ENCODE data around the gene HNRNPUL1.
"Not testable (repeated sequence)": the region's sequence is repeated elsewhere in the genome, so short reads cannot be mapped to it uniquely, and the experiment has no call there.

The HNRNPUL1 gene

DNA sequence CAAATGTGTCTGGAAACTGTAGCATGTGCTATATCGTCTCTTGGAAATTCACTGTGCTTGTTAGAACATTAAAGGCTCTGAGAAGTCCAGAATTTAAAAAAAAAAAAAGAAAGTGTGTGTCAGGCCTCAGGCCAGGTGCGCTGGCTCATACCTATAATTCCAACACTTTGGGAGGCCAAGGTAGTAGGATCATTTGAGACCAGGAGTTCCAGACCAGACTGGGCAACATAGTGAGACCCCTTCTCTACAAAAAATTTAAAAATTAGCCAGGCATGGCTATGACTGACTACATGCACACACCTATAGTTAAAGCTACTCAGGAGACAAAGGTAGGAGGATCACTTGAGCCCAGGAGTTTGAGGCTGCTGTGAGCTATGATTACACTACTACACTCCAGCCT lies 4.9 kb downstream of the HNRNPUL1 start:
- no peak for DNase-seq (ENCODE audit: low read depth in 1 of 2, low spot score in 1 of 2)
- no peak for TF ChIP-seq JUND (IDR thresholded peaks at IDR 0.05; ENCODE audit: low read depth)
- in situ Hi-C loops (cut with HindIII; ENCODE audit: low pct_unique_long_range_greater_than_20kb, low sequenced_read_pairs): no loop called here

DNA sequence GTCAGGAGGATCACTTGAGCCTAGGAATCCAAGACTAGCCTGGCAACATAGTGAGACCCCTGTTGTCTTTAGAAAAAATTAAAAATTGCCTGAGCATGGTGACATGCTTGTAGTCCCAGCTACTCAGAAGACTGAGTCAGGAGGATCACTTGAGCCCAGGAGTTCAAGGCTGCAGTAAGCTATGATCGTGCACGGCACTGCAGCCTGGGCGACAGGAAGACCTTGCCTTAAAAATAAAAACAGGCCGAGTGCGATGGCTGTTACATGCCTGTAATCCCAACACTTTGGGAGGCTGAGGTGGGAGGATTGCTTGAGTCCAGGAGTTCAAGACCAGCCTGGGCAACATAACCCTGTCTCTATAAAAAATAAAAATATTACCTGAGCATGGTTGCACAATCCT lies 5.4 kb downstream of the HNRNPUL1 start:
- in situ Hi-C loops (cut with HindIII; ENCODE audit: low pct_unique_long_range_greater_than_20kb, low sequenced_read_pairs): no loop called here
- TF ChIP-seq JUND (IDR thresholded peaks at IDR 0.05; ENCODE audit: low read depth): no peak
- no peak for DNase-seq (ENCODE audit: low read depth in 1 of 2, low spot score in 1 of 2)

DNA sequence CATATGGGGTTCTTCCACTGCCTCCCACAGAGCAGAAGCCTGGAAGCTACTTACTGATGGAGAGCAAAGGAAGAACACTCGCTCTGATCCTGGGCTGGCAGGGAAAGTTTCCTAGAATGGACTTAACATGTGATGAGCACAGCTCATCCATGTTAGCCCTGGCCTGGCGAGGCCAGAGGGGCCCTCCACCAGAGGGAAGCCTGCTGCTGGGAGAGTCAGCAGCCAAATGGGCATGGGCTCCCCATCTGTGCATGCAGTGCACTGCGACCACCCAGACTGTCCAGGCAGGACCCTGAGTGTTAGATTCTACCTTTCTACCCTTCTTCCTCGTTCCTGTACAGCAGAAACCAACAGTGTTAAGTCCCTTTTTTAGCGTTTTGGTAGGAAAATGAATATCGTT lies 8.9 kb downstream of the HNRNPUL1 start:
- no peak for TF ChIP-seq JUND (IDR thresholded peaks at IDR 0.05; ENCODE audit: low read depth)
- no peak for DNase-seq (ENCODE audit: low read depth in 1 of 2, low spot score in 1 of 2)
- in situ Hi-C loops (cut with HindIII; ENCODE audit: low pct_unique_long_range_greater_than_20kb, low sequenced_read_pairs): no loop called here

DNA sequence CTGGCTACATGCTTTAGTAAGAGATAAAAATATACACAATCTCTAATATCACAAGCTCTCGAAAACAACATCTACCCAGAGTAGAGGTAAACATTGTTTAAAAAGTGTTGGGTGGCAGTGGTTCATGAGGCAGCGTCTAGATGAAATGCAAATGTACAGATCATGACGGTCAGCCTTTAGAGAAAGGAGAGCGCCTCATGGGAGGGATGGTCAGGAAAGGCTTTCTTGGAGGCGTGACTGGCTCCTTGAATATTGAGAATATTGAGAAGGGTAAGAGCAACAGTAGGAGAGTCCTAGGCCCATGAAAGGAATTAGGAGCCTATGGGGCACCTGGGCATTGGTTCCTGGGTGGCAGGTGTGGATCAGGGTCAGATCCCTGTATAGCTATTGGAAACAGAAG lies 10.6 kb downstream of the HNRNPUL1 start:
- in situ Hi-C loops (cut with HindIII; ENCODE audit: low pct_unique_long_range_greater_than_20kb, low sequenced_read_pairs): no loop called here
- TF ChIP-seq JUND (IDR thresholded peaks at IDR 0.05; ENCODE audit: low read depth): no peak

DNA sequence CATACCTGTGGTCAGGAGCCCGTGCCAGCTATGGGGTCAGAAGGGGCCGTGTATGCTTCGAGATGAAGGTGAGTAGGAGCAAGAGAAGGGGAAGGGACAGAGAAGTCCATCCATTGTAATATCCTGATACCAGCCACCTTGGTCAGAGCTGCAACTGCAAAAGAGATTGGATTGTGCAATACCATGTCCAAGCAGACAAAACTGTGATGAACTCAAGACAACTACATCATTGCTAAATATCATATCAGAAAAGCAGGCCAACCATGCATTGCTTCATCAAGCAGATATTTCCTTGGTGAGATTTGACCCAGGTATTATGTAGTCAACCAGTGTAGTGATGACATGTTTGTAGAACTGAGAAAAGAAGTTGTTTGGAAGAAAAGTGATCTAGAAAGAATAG lies 12.1 kb downstream of the HNRNPUL1 start:
- TF ChIP-seq JUND (IDR thresholded peaks at IDR 0.05; ENCODE audit: low read depth): no peak
- in situ Hi-C loops (cut with HindIII; ENCODE audit: low pct_unique_long_range_greater_than_20kb, low sequenced_read_pairs): no loop called here
- no peak for DNase-seq (ENCODE audit: low read depth in 1 of 2, low spot score in 1 of 2)

More for the DNA sequence above, 10.6 kb downstream of the HNRNPUL1 start:
- DNase-seq (ENCODE audit: low read depth in 1 of 2, low spot score in 1 of 2): no peak

DNA sequence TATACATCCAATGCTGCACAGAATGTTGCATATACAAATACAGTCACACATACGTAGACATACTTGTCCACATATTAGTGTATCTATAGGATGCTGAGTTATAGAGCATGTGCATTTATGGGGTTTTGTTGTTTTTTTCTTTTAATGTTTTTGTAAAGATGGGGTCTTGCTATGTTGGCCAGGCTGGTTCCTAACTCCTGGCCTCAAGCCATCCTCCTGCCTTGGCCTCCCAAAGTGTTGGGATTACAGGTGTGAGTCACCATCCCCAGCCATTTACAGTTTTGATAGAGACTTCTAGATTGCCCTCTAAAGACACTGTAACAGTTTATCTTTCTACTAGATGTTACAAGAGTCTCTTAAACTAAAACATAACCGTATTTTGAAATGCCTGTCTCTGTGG lies 14.3 kb downstream of the HNRNPUL1 start:
- DNase-seq (ENCODE audit: low read depth in 1 of 2, low spot score in 1 of 2): no peak
- no peak for TF ChIP-seq JUND (IDR thresholded peaks at IDR 0.05; ENCODE audit: low read depth)
- in situ Hi-C loops (cut with HindIII; ENCODE audit: low pct_unique_long_range_greater_than_20kb, low sequenced_read_pairs): no loop called here

DNA sequence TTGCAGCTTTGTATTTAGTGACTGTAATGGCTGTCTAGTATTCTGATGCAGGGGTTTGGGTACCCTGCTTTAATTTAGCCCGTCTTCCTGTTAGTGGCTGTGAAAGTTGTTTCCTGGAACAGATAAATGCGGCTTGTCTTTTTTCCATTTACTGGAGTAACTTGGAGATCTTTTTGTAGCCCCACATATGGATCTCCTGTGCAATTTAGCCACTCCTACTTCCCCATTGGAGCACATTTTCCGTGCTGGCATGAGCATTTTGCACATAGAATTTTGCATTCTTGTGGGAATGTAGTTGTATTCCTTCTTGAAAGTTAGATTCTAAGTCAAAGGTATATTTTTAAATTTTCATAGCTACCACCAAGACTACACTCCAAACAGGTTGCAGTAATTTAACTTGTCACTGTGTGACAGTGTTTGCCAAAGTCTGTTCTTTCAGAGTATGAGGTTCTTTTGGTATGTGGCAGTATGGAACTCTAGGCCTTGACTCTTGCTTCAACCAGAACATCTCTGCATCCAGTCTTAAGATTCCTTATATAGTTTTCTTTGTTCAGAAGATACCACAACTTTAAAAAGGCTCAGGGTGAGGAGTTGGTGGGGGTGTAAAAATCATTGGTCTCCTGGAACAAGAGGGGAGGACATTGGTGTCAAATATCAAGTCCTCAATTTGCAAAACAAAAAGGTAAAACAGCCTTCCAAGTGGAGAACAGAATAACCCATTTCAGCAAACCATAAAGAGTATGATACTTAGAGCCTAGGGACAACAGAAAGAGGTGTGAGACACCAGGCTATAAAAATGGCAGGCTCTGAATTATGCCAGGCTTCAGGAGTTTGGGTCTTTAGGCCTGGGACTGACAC lies 24.7 kb downstream of the HNRNPUL1 start:
- TF ChIP-seq JUND (IDR thresholded peaks at IDR 0.05; ENCODE audit: low read depth): no peak
- DNase-seq (ENCODE audit: low read depth in 1 of 2, low spot score in 1 of 2): no peak
- in situ Hi-C loops (cut with HindIII; ENCODE audit: low pct_unique_long_range_greater_than_20kb, low sequenced_read_pairs): no loop called here

DNA sequence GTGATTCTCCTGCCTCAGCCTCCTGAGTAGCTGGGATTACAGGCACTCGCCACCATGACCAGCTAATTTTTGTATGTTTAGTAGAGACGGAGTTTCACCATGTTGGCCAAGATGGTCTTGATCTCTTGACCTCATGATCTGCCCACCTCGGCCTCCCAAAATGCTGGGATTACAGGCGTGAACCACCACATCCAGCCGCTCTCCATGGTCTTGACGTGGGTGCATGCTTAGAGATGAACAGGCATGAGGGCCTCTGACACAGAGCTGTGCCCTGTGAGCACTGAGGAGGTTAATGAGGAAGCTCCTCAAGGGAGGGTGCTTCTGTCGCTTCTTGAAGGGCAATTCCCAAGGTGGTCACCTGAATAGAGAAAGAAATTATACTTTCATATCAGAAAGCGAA lies 25.6 kb downstream of the HNRNPUL1 start:
- DNase-seq (ENCODE audit: low read depth in 1 of 2, low spot score in 1 of 2); in situ Hi-C loops (cut with HindIII; ENCODE audit: low pct_unique_long_range_greater_than_20kb, low sequenced_read_pairs): not testable (repeated sequence)

DNA sequence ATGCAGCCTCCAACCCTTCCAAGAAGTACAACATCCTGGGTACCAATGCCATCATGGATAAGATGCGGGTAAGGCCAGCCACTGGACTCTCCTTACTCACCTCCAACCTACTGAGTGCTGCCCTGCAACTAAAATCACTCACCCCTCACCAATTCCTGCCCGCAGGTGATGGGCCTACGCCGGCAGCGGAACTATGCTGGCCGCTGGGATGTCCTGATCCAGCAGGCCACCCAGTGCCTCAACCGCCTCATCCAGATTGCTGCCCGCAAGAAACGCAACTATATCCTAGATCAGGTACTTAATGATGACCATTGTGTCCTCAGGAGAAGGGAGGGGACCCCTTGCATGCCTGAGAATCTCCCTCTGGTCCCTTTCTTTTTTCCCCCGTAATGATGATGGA lies 30.2 kb downstream of the HNRNPUL1 start:
- TF ChIP-seq JUND (IDR thresholded peaks at IDR 0.05; ENCODE audit: low read depth): no peak
- DNase-seq (ENCODE audit: low read depth in 1 of 2, low spot score in 1 of 2): no peak
- in situ Hi-C loops (cut with HindIII; ENCODE audit: low pct_unique_long_range_greater_than_20kb, low sequenced_read_pairs): no loop called here

DNA sequence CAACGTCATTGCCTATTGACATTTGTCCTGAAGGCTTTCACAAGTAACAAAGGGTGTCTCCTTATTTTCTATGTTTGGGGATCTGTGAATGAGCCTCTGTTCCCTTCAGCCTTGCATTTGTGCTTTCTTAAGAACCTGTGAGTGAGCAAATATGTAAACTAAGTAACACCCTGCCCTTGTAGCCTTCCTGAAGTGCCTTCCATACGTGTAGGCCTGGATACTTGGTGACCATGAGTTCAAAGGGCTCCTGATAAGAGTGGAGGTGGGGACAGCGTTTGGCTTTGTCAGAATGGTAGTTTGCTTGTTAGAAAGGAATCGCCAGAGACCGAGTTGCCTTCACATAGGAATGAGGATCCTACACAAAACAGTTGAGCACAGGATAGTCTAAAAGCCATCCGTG lies 31.3 kb downstream of the HNRNPUL1 start:
- in situ Hi-C loops (cut with HindIII; ENCODE audit: low pct_unique_long_range_greater_than_20kb, low sequenced_read_pairs): no loop called here
- no peak for TF ChIP-seq JUND (IDR thresholded peaks at IDR 0.05; ENCODE audit: low read depth)
- DNase-seq (ENCODE audit: low read depth in 1 of 2, low spot score in 1 of 2): no peak

DNA sequence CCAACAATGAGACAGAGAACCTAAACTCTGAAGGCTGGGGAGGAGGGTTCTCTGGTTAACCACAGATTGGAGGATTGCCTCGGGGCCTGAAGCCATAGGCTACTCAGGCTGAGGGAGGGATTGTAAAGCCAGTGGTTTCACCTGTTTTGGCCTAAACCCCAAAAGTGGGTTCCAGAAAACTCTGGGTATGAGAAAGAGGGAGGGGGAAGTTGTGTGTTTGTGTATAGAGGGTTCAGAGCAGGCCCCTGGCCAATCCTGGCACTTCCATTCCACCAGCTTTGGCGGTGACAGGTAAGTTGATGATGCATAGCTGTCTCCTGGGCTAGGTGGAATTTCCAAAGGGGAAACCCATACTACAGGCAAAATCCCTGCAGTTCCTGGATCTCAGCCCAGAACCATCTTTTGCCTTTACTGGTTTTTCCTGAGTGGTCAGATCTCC lies 32.3 kb downstream of the HNRNPUL1 start:
- in situ Hi-C loops (cut with HindIII; ENCODE audit: low pct_unique_long_range_greater_than_20kb, low sequenced_read_pairs): no loop called here
- TF ChIP-seq JUND (IDR thresholded peaks at IDR 0.05; ENCODE audit: low read depth): no peak
- peak in 1 of 2 experiments; percentile 72 for DNase-seq (ENCODE audit: low read depth in 1 of 2, low spot score in 1 of 2)

DNA sequence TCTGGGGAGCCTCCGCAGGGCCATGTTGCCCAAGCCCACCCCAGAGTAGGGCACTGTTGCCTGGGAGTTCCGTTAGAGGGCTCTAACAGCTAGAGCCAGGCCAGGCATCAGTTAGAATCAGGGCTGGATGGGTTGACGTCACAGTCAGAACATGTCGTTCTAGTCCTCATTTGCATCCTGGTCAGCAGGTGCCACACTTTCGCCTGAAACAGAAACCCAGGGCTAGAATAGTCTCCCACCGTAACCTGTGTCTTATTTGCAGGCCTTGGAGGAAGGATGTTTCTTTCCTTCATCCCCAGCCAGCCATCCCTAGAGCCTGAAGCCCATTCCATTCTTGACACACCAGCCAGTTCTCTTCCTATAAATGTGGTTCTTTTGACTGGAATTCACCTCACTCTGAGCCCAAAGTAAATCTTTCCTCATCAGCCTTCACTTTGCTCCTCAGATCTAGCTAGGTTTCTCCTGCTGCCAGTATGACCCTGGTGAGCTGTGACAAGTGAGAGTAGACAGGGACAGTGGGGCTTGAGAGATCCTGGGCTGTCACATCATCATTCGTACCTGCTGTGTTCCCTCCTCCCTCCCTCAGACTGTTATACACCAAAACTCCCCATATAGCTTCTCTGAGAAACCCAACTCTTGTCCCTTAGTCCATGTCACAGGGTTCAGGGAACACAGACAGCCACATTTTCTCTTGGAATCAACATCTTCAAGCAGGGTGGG lies 33.6 kb downstream of the HNRNPUL1 start:
- no peak for DNase-seq (ENCODE audit: low read depth in 1 of 2, low spot score in 1 of 2)
- in situ Hi-C loops (cut with HindIII; ENCODE audit: low pct_unique_long_range_greater_than_20kb, low sequenced_read_pairs): no loop called here
- no peak for TF ChIP-seq JUND (IDR thresholded peaks at IDR 0.05; ENCODE audit: low read depth)

DNA sequence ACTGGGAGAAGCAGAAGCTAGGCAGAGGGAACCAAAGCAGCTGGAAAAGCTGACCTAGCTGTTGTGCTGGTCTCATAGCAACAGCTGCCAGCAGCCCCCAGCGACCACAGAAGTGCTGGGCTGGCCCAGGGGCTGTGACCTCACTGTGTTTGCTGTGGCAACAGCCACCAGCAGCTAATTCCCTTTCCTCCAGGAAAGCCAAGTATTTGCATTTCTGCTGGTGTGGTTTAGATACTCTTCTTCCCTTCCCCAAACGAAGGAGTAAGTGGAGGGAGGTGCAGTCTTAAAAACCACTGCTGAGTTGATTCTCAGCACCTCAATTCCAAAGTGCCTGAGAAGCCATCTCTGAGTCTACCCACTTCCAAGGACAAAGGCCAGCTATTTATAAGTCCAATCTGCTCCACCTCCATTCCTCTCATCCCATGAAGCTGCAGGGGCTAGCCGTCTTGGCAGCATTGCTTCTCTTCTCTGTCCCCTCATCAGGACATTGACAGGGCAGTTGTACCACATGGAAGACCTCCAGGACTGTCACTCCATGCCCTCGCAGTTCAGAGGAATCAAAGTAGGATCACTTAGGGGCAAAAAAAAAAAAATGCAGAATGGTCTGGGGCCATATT lies 34.3 kb downstream of the HNRNPUL1 start:
- in situ Hi-C loops (cut with HindIII; ENCODE audit: low pct_unique_long_range_greater_than_20kb, low sequenced_read_pairs): no loop called here
- peak in 1 of 2 experiments; percentile 20 for DNase-seq (ENCODE audit: low read depth in 1 of 2, low spot score in 1 of 2)
- TF ChIP-seq JUND (IDR thresholded peaks at IDR 0.05; ENCODE audit: low read depth): no peak

Measured in T47D (cell line).